ENCODE results near the gene FBXO42.

Gene FBXO42

DNA sequence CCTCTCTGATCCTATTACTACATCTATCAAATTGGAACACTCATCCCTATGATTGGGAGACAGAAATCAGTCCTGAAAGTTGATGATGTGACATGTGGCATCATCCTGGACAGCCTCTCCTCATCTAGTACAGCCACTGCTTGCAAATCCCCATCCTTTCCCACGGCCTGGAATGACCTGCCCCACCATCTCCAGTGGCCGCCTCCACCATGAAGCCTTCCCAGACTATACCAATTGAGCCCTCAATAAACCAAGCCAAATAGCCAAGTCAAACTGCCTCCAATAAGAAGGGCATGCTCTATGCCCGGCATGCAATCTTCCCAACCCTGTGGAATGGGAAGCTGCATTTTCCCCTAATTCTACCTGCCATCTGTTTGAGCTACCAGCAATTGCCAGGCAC, 139.3 kb downstream of the FBXO42 start:
- no peak overlapping the region for H3K27ac ChIP-seq (ENCODE audit: insufficient read depth, low read length, poor library complexity, severe bottlenecking)

DNA sequence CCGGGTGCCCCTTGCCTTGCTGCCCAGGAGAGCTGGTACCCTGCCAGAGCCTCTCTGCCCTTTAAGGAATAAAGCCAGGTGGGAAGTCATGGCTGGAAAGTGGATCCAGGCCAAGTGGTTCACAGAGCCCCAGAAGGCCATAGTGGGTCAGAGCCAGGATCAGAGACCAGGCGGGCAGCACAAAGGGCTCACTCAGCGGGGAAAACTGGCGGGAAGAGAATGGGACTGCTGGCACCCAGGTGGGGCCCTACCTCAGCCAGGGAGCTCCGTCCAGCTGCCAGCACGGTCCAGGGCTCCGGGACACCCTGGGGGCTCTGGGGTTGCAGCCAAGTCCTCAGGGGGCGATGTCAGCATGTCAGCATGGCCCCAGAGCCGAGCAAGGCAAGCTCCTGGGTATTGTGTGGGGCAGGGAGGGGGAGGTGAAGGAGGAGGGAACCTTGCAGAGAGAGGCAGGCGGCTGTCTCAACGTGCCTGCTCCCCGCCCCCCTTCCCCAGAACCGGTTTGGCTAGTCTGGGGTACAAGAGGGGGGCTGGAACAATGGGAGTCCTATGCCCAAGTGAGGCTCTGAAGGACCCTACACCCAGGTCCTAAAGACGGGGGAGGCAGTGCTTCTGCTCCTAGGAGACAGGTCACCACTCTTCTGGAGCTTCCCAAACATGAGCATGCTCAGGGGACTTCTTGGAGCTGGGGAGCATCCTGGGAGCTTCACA, 139.9 kb downstream of the FBXO42 start, which contains the start of gene ARHGEF19:
TSS of gene ARHGEF19 (minus strand) at position 402 of the 711 bp plus-strand sequence. CDS start 3,598 bp downstream, outside the sequence.
- Histone ChIP-seq H3K36me3 (ENCODE audit: control insufficient read depth, insufficient read depth, low read length) (no peaks in the 10 kb centered on the region), H3K4me1 (ENCODE audit: control insufficient read depth, insufficient read depth, low read length, poor library complexity, severe bottlenecking) (peaks cover 15% of the 10 kb centered on the region), H3K27ac (ENCODE audit: insufficient read depth, low read length, poor library complexity, severe bottlenecking) (no peak within 1 kb of the TSS), H3K27me3 (replicated peaks; ENCODE audit: control insufficient read depth, insufficient read depth, low read length, poor library complexity, severe bottlenecking) (no peaks in the 10 kb centered on the region), H3K4me3 (ENCODE audit: insufficient read depth, low read depth, low read length, poor library complexity, severe bottlenecking) (no peak within 1 kb of the TSS), H3K9me3 (ENCODE audit: control insufficient read depth, low read length) (no peaks in the 10 kb centered on the region)
- no peak for DNase-seq

More for the DNA sequence above, 139.3 kb downstream of the FBXO42 start:
- DNase-seq: no peak
- H3K36me3 ChIP-seq (ENCODE audit: control insufficient read depth, insufficient read depth, low read length): no peaks in the 10 kb centered on the region
- no peaks in the 10 kb centered on the region for H3K9me3 ChIP-seq (ENCODE audit: control insufficient read depth, low read length)
- no peak overlapping the region for H3K4me3 ChIP-seq (ENCODE audit: insufficient read depth, low read depth, low read length, poor library complexity, severe bottlenecking)
- H3K27me3 ChIP-seq (replicated peaks; ENCODE audit: control insufficient read depth, insufficient read depth, low read length, poor library complexity, severe bottlenecking): no peaks in the 10 kb centered on the region
- H3K4me1 ChIP-seq (ENCODE audit: control insufficient read depth, insufficient read depth, low read length, poor library complexity, severe bottlenecking): peaks cover 15% of the 10 kb centered on the region

DNA sequence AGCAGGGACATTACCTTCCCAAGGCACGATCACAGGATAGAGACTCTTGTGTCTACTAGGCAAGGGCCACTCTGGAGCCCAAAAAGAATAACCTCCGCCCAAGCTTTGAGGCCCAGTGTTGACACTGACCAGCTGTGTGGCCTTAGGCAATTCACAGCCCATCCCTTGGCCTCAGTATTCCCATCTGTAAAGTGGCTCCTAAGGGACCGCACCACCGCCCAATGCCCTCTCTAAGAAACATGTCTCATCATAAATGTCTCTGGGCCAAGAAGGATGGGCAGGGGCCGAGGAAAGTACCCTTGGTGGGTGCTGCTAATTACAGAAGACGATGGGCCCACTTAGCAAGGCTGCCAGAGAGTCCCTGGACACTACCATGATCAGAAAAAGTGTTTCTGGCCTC, 140.5 kb downstream of the FBXO42 start:
- Histone ChIP-seq H3K27me3 (replicated peaks; ENCODE audit: control insufficient read depth, insufficient read depth, low read length, poor library complexity, severe bottlenecking) (no peaks in the 10 kb centered on the region), H3K27ac (ENCODE audit: insufficient read depth, low read length, poor library complexity, severe bottlenecking) (no peak overlapping the region), H3K4me1 (ENCODE audit: control insufficient read depth, insufficient read depth, low read length, poor library complexity, severe bottlenecking) (peaks cover 14% of the 10 kb centered on the region), H3K9me3 (ENCODE audit: control insufficient read depth, low read length) (no peaks in the 10 kb centered on the region), H3K36me3 (ENCODE audit: control insufficient read depth, insufficient read depth, low read length) (no peaks in the 10 kb centered on the region), H3K4me3 (ENCODE audit: insufficient read depth, low read depth, low read length, poor library complexity, severe bottlenecking) (no peak overlapping the region)
- no peak for DNase-seq

DNA sequence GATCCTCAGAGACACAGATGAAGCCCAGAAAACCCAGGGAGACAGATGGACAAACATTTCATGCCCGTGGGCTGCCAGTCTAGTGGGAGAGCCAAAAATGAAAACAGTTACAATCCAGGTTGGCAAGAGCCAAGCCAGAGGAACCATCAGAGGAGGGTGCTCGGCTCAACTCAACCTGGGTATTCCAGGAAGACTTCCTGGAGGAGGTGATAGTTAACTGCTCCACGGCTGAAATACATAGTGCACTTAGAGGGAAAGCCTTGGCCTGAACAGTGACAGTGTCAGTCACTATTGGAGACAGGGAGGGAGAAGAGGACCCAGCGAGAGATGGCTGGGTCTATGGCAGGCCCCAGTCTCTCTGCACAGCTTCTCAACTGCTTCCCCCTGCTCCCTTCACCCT, 141.7 kb downstream of the FBXO42 start:
- no peak overlapping the region for H3K27ac ChIP-seq (ENCODE audit: insufficient read depth, low read length, poor library complexity, severe bottlenecking)
- no peaks in the 10 kb centered on the region for H3K36me3 ChIP-seq (ENCODE audit: control insufficient read depth, insufficient read depth, low read length)
- no peaks in the 10 kb centered on the region for H3K9me3 ChIP-seq (ENCODE audit: control insufficient read depth, low read length)
- H3K4me3 ChIP-seq (ENCODE audit: insufficient read depth, low read depth, low read length, poor library complexity, severe bottlenecking): no peak overlapping the region
- H3K4me1 ChIP-seq (ENCODE audit: control insufficient read depth, insufficient read depth, low read length, poor library complexity, severe bottlenecking): peaks cover 9% of the 10 kb centered on the region
- no peak for DNase-seq
- no peaks in the 10 kb centered on the region for H3K27me3 ChIP-seq (replicated peaks; ENCODE audit: control insufficient read depth, insufficient read depth, low read length, poor library complexity, severe bottlenecking)

DNA sequence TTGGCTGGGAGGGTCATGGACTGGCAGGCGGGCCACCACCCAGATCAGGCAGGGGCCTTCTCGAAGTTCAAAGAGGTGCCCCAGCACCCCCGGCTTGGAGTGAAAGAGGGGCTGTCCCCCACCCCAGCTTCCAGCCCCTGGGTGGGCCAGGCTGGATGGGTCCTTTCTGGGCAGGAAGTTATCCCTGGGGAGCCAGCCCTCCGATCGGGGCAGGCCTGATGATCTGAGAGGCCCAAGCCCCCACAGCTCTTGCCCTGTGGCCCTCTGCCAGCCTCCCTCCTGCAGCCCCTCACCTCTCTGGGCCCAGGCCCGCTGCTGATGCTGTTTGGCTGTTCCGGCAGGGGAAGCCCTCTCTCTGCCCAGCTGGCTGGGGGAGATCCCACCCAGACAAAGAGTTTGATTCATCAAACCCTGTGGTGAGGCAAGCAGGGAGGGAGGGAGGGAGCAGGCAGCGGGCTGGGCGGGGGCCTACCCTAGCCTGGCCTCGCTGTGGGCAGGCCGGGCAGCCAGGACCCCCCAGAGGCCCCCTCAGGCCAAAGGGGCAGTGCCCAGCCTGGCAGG, 142.4 kb downstream of the FBXO42 start:
- DNase-seq: no peak
- H3K27me3 ChIP-seq (replicated peaks; ENCODE audit: control insufficient read depth, insufficient read depth, low read length, poor library complexity, severe bottlenecking): no peaks in the 10 kb centered on the region
- peaks cover 11% of the 10 kb centered on the region for H3K4me1 ChIP-seq (ENCODE audit: control insufficient read depth, insufficient read depth, low read length, poor library complexity, severe bottlenecking)
- H3K27ac ChIP-seq (ENCODE audit: insufficient read depth, low read length, poor library complexity, severe bottlenecking): no peak overlapping the region
- H3K36me3 ChIP-seq (ENCODE audit: control insufficient read depth, insufficient read depth, low read length): no peaks in the 10 kb centered on the region
- no peak overlapping the region for H3K4me3 ChIP-seq (ENCODE audit: insufficient read depth, low read depth, low read length, poor library complexity, severe bottlenecking)
- H3K9me3 ChIP-seq (ENCODE audit: control insufficient read depth, low read length): no peaks in the 10 kb centered on the region

DNA sequence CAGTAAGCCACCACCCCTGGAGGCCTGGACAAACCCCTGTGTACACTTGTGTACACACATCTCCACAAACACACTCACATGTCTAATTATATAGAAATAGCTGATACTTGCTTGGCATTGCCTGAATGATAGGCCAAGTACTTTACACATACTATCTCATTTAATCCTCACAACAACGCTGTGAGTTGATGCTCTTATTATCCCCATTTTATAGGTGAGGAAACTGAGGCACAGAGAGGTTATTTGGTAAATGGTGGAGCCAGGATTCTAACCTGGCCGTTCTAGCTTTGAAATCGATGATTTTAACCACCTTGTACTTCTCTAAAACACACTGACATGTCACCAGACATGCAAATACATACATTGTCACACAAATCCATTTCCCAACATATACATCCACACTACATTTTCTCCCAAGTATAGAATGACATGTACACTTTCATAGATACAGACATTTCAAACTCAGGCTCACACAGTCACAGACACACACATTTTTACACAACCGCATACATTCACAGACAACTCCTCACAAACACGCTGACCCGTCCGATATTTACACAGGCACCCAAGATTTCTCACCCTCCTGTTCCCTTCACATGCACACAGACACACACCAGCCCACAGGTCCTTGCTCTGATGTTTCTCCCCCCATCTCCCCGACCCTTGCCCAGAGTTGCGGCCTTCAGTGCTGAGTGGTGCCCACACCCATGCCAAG, 143.0 kb downstream of the FBXO42 start:
- H3K4me1 ChIP-seq (ENCODE audit: control insufficient read depth, insufficient read depth, low read length, poor library complexity, severe bottlenecking): peaks cover 11% of the 10 kb centered on the region

DNA sequence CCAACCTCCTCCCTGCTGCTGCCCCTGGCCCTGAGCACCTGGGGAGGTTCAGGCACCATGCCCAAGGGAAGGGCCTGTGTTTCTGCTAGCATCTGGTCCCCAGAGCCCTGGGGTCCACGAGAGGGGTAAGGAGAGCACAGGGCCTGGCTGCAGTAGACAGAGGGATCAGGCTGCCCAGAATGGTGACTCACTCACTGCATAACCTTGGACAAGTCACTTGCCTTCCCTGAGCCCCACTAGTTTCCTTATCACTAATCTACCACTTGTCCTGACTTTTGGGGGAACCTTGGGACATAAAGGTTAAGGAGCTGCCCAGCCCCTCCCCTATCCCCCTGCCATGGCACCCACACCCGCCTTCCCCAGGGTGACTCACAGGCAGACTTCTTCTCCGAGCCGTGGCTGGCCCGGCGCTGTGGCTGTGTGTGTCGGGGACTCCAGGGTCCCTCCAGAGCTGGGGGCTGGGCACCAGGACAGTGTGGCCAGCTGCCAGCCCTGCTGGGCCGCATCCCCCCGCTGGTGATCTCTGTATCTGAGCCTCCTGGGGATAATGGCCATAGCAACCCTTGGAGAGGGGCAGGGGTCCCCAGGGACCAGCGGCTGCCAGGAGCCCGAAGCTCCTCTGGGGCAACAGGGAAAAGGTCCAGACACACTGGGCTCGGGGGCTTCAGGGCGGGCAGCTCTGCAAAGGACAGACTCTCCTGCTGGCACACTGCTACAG, 143.9 kb downstream of the FBXO42 start:
- Histone ChIP-seq H3K4me3 (ENCODE audit: insufficient read depth, low read depth, low read length, poor library complexity, severe bottlenecking) (no peak overlapping the region), H3K36me3 (ENCODE audit: control insufficient read depth, insufficient read depth, low read length) (no peaks in the 10 kb centered on the region), H3K4me1 (ENCODE audit: control insufficient read depth, insufficient read depth, low read length, poor library complexity, severe bottlenecking) (peaks cover 11% of the 10 kb centered on the region), H3K9me3 (ENCODE audit: control insufficient read depth, low read length) (no peaks in the 10 kb centered on the region), H3K27ac (ENCODE audit: insufficient read depth, low read length, poor library complexity, severe bottlenecking) (no peak overlapping the region), H3K27me3 (replicated peaks; ENCODE audit: control insufficient read depth, insufficient read depth, low read length, poor library complexity, severe bottlenecking) (no peaks in the 10 kb centered on the region)
- no peak for DNase-seq

More for the DNA sequence above, 143.0 kb downstream of the FBXO42 start:
- Histone ChIP-seq H3K27ac (ENCODE audit: insufficient read depth, low read length, poor library complexity, severe bottlenecking) (no peak overlapping the region), H3K27me3 (replicated peaks; ENCODE audit: control insufficient read depth, insufficient read depth, low read length, poor library complexity, severe bottlenecking) (no peaks in the 10 kb centered on the region), H3K36me3 (ENCODE audit: control insufficient read depth, insufficient read depth, low read length) (no peaks in the 10 kb centered on the region), H3K9me3 (ENCODE audit: control insufficient read depth, low read length) (no peaks in the 10 kb centered on the region), H3K4me3 (ENCODE audit: insufficient read depth, low read depth, low read length, poor library complexity, severe bottlenecking) (no peak overlapping the region)
- no peak for DNase-seq

DNA sequence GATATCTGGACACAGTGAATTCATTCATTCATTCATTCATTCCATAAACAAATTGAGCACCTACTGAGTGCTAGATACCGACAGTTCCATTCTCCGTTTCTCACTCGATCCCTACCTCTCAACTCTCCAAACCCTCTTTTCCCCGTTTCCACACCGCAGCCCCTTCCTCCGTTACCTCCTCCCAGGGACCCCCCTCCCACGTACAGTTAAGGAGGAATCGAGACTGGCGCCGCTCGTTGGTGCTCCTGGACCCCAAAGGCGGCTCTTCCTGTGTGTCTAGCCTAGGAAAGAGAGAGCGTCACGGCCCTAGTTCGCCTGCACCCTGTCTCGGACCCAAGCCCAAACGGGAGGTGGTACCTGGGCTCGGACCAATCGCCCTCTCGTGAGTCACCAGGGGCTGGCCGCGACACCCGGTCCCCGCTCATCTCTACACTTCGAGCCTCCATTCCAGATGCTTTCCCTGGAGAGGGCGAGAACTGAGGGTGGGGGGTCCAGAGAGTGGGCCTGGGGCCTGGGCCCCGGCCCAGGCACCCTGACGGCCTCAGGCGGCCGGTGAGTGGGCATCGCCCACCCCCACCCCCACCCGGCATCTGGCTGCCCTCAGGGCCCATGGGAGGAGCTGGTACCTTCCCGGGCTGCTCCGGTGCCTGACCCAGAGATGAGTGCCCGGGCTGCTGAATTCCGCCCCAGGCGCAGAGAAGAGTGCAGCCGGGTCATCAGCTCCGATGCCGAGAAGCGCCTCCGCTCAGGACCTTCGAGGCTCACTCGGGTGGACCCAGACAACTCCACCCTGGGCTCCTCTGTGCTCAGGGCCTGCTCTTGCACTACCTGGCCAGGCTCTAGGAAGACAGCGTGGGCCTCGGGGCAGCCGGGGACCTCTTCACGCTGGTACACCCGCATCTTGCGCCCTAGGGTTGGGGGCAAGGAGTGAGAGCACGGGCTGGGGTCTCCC, 144.7 kb downstream of the FBXO42 start:
- H3K36me3 ChIP-seq (ENCODE audit: control insufficient read depth, insufficient read depth, low read length): no peaks in the 10 kb centered on the region
- peak overlapping the region; percentile 80 for H3K27ac ChIP-seq (ENCODE audit: insufficient read depth, low read length, poor library complexity, severe bottlenecking)
- H3K4me3 ChIP-seq (ENCODE audit: insufficient read depth, low read depth, low read length, poor library complexity, severe bottlenecking): peak overlapping the region; percentile 61
- H3K9me3 ChIP-seq (ENCODE audit: control insufficient read depth, low read length): no peaks in the 10 kb centered on the region
- H3K4me1 ChIP-seq (ENCODE audit: control insufficient read depth, insufficient read depth, low read length, poor library complexity, severe bottlenecking): peaks cover 11% of the 10 kb centered on the region
- H3K27me3 ChIP-seq (replicated peaks; ENCODE audit: control insufficient read depth, insufficient read depth, low read length, poor library complexity, severe bottlenecking): no peaks in the 10 kb centered on the region
- DNase-seq: no peak
